ENCODE measurements around the gene TRAIP.
A peak's percentile ranks its signal among the peaks of the same experiment; 100 is the strongest.

TRAIP gene

GRCh38 chr3:49899815-49900214 lies 43.5 kb upstream of the TRAIP start:
- no peak overlapping the region for H3K4me3 ChIP-seq (ENCODE audit: low read depth, low read length)
- peak; percentile 39 for DNase-seq (ENCODE audit: low read depth)
- TF ChIP-seq CTCF (IDR thresholded peaks at IDR 0.05; ENCODE audit: insufficient read depth, low read depth, low read length, missing control alignments) = peak; percentile 30

- no peak overlapping the region for H3K4me3 ChIP-seq (ENCODE audit: low read depth, low read length)
- no peak for DNase-seq (ENCODE audit: low read depth)
- TF ChIP-seq CTCF (IDR thresholded peaks at IDR 0.05; ENCODE audit: insufficient read depth, low read depth, low read length, missing control alignments) = no peak
Observed at GRCh38 chr3:49898991-49899390, 42.6 kb upstream of the TRAIP start.

- H3K4me3 ChIP-seq (ENCODE audit: low read depth, low read length) = no peak overlapping the region
- TF ChIP-seq CTCF (IDR thresholded peaks at IDR 0.05; ENCODE audit: insufficient read depth, low read depth, low read length, missing control alignments) = no peak
- DNase-seq (ENCODE audit: low read depth) = no peak
Observed at GRCh38 chr3:49896345-49896744, 40.0 kb upstream of the TRAIP start.

- no peak for DNase-seq (ENCODE audit: low read depth)
- no peak overlapping the region for H3K4me3 ChIP-seq (ENCODE audit: low read depth, low read length)
- no peak for TF ChIP-seq CTCF (IDR thresholded peaks at IDR 0.05; ENCODE audit: insufficient read depth, low read depth, low read length, missing control alignments)
Observed at GRCh38 chr3:49895791-49896190, 39.4 kb upstream of the TRAIP start.

GRCh38 chr3:49889296-49889695 lies 32.9 kb upstream of the TRAIP start:
- no peak for DNase-seq (ENCODE audit: low read depth)
- TF ChIP-seq CTCF (IDR thresholded peaks at IDR 0.05; ENCODE audit: insufficient read depth, low read depth, low read length, missing control alignments) = no peak
- no peak overlapping the region for H3K4me3 ChIP-seq (ENCODE audit: low read depth, low read length)

GRCh38 chr3:49886922-49887265 lies 30.5 kb upstream of the TRAIP start:
- no peak for DNase-seq (ENCODE audit: low read depth)
- no peak for TF ChIP-seq CTCF (IDR thresholded peaks at IDR 0.05; ENCODE audit: insufficient read depth, low read depth, low read length, missing control alignments)
- no peak overlapping the region for H3K4me3 ChIP-seq (ENCODE audit: low read depth, low read length)

- no peak overlapping the region for H3K4me3 ChIP-seq (ENCODE audit: low read depth, low read length)
- TF ChIP-seq CTCF (IDR thresholded peaks at IDR 0.05; ENCODE audit: insufficient read depth, low read depth, low read length, missing control alignments) = no peak
- DNase-seq (ENCODE audit: low read depth) = no peak
Observed at GRCh38 chr3:49883998-49884397, 27.6 kb upstream of the TRAIP start.
